NT2/D1 (cell line): ENCODE measurements around the gene ZNF660.
"Not testable (repeated sequence)": the region's sequence is repeated elsewhere in the genome, so short reads cannot be mapped to it uniquely, and the experiment has no call there.

ENCODE experiments used
- DNase-seq: peaks from one replicate; pipeline ENCODE4 v3.0.0-alpha.2; 2011; ENCODE audit warnings: low read depth, low spot score
- H3K27me3 ChIP-seq: 2 replicates; pipeline ENCODE4 v1.6.0; 2011; ENCODE audit warnings: mild to moderate bottlenecking; ENCODE audit not compliant: insufficient read length, insufficient read depth
- H3K36me3 ChIP-seq: 2 replicates; pipeline ENCODE4 v1.6.1; 2011; ENCODE audit warnings: mild to moderate bottlenecking, low read length, mixed read lengths; ENCODE audit not compliant: insufficient read depth, insufficient read length
- H3K4me1 ChIP-seq: 2 replicates; pipeline ENCODE4 v1.5.1; 2011; ENCODE audit not compliant: insufficient read depth, insufficient read length
- H3K4me3 ChIP-seq: 2 replicates; pipeline ENCODE4 v1.5.1; 2011; ENCODE audit warnings: low read depth; ENCODE audit not compliant: insufficient read length
- H3K9ac ChIP-seq: 2 replicates; pipeline ENCODE4 v1.6.0; 2011; ENCODE audit warnings: low read depth; ENCODE audit not compliant: insufficient read length
- H3K9me3 ChIP-seq: 2 replicates; pipeline ENCODE4 v1.5.1; 2011; ENCODE audit warnings: mild to moderate bottlenecking, low read length; ENCODE audit not compliant: insufficient read depth
- SUZ12 ChIP-seq: IDR thresholded peaks from 2 replicates; pipeline ENCODE4 v1.6.1; 2011; ENCODE audit not compliant: insufficient read length, insufficient read depth; ENCODE audit errors: extremely low read depth
- YY1 ChIP-seq: IDR thresholded peaks from 2 replicates; pipeline ENCODE4 v1.6.1; 2011; ENCODE audit not compliant: insufficient read length, insufficient read depth
- ZNF274 ChIP-seq: IDR thresholded peaks from 2 replicates; pipeline ENCODE4 v1.6.1; 2011; ENCODE audit warnings: mild to moderate bottlenecking, low read depth, low read length

The ZNF660 gene

GRCh38 chr3:44584646-44585501 is at the start of gene ZNF660:
Gene ZNF660, plus strand, starts transcription at chr3:44584964. Its CDS starts 9,230 bp downstream, at chr3:44594194.
- TF ChIP-seq ZNF274 (no peak), SUZ12 (no peak), YY1 (no peak)
- H3K9ac ChIP-seq: peak within 1 kb of the TSS; percentile 100
- H3K4me1 ChIP-seq: no peaks in the 10 kb centered on the region
- DNase-seq: peak; percentile 88
- no peaks in the 10 kb centered on the region for H3K9me3 ChIP-seq
- H3K27me3 ChIP-seq: no peaks in the 10 kb centered on the region
- H3K4me3 ChIP-seq: peak within 1 kb of the TSS; percentile 98
- peaks cover 39% of the 10 kb centered on the region for H3K36me3 ChIP-seq

- Histone ChIP-seq H3K4me3 (no peak overlapping the region), H3K4me1 (no peaks in the 10 kb centered on the region), H3K9me3 (peaks cover 6% of the 10 kb centered on the region; the same call in 1 of the 2 replicates), H3K9ac (no peak overlapping the region), H3K27me3 (peaks cover 8% of the 10 kb centered on the region), H3K36me3 (no peaks in the 10 kb centered on the region)
- no peak for TF ChIP-seq ZNF274
- TF ChIP-seq SUZ12: no peak
- TF ChIP-seq YY1: no peak
- DNase-seq: no peak
Measured at GRCh38 chr3:44535364-44535763, 49.4 kb upstream of the ZNF660 start.

- not testable (repeated sequence) for H3K9ac ChIP-seq, DNase-seq, H3K27me3 ChIP-seq, H3K4me3 ChIP-seq, H3K36me3 ChIP-seq, H3K4me1 ChIP-seq
- H3K9me3 ChIP-seq: peaks cover 13% of the 10 kb centered on the region; the same call in 1 of the 2 replicates
Measured at GRCh38 chr3:44544811-44545210, 40.0 kb upstream of the ZNF660 start.

- TF ChIP-seq YY1: peak; percentile 52
- TF ChIP-seq ZNF274: no peak
- Histone ChIP-seq H3K9me3 (peaks cover 4% of the 10 kb centered on the region; the same call in 1 of the 2 replicates), H3K27me3 (no peaks in the 10 kb centered on the region), H3K36me3 (peaks cover 35% of the 10 kb centered on the region), H3K9ac (peak within 1 kb of the TSS; percentile 93), H3K4me1 (no peaks in the 10 kb centered on the region), H3K4me3 (peak within 1 kb of the TSS; percentile 98)
- DNase-seq: peak; percentile 27
Measured at GRCh38 chr3:44554626-44555592, 29.9 kb upstream of the ZNF660 start, which contains the start of gene ZKSCAN7. Gene ZKSCAN7, plus strand, starts transcription at chr3:44555193. Its CDS starts 1,855 bp downstream, at chr3:44557048.

- peak overlapping the region; percentile 98 for H3K4me3 ChIP-seq
- H3K27me3 ChIP-seq: no peaks in the 10 kb centered on the region
- DNase-seq: no peak
- peaks cover 42% of the 10 kb centered on the region for H3K36me3 ChIP-seq
- no peak for TF ChIP-seq ZNF274
- no peak for TF ChIP-seq SUZ12
- no peak for TF ChIP-seq YY1
- H3K4me1 ChIP-seq: no peaks in the 10 kb centered on the region
- peak overlapping the region; percentile 93 for H3K9ac ChIP-seq
- H3K9me3 ChIP-seq: peaks cover 11% of the 10 kb centered on the region; the same call in 1 of the 2 replicates
Measured at GRCh38 chr3:44555723-44556122, 29.0 kb upstream of the ZNF660 start.

- no peak overlapping the region for H3K4me3 ChIP-seq
- no peak for DNase-seq
Measured at GRCh38 chr3:44557074-44557473, 27.7 kb upstream of the ZNF660 start.

GRCh38 chr3:44561076-44561475 is 23.7 kb upstream of the ZNF660 start:
- Histone ChIP-seq H3K9ac (no peak overlapping the region), H3K9me3 (peaks cover 29% of the 10 kb centered on the region), H3K36me3 (peaks cover 74% of the 10 kb centered on the region), H3K4me3 (no peak overlapping the region), H3K4me1 (no peaks in the 10 kb centered on the region), H3K27me3 (no peaks in the 10 kb centered on the region)
- no peak for TF ChIP-seq YY1
- TF ChIP-seq SUZ12: no peak
- no peak for TF ChIP-seq ZNF274
- DNase-seq: no peak

More at GRCh38 chr3:44557074-44557473, 27.7 kb upstream of the ZNF660 start:
- Histone ChIP-seq H3K9ac (no peak overlapping the region), H3K27me3 (no peaks in the 10 kb centered on the region), H3K9me3 (peaks cover 24% of the 10 kb centered on the region), H3K36me3 (peaks cover 52% of the 10 kb centered on the region), H3K4me1 (no peaks in the 10 kb centered on the region)
- TF ChIP-seq ZNF274 (no peak), SUZ12 (no peak), YY1 (no peak)
